Ectodermal cell (in vitro differentiated cells): Measurements from ENCODE around the gene DARS1.
A peak's percentile ranks its signal among the peaks of the same experiment; 100 is the strongest.

Experiments
- H3K27ac ChIP-seq: 2 replicates; pipeline ENCODE4 v1.7.0; 2013; ENCODE audit warnings: mild to moderate bottlenecking, low read depth, low read length; ENCODE audit not compliant: insufficient read depth, poor library complexity, severe bottlenecking
- H3K27me3 ChIP-seq: 2 replicates; pipeline ENCODE4 v1.7.0; 2013; ENCODE audit warnings: mild to moderate bottlenecking, low read length; ENCODE audit not compliant: insufficient read depth, control insufficient read depth, poor library complexity, severe bottlenecking
- H3K36me3 ChIP-seq: one replicate; pipeline ENCODE4 v1.7.0; 2013; ENCODE audit warnings: low read length; ENCODE audit not compliant: control insufficient read depth, insufficient read depth
- H3K4me1 ChIP-seq: one replicate; pipeline ENCODE4 v1.7.0; 2013; ENCODE audit warnings: low read length; ENCODE audit not compliant: control insufficient read depth, insufficient read depth
- H3K4me3 ChIP-seq: 2 replicates; pipeline ENCODE4 v1.7.0; 2013; ENCODE audit warnings: low read depth, low read length, control low read depth; ENCODE audit not compliant: insufficient read depth
- H3K9me3 ChIP-seq: 2 replicates; pipeline ENCODE4 v1.7.0; 2013; ENCODE audit warnings: mild to moderate bottlenecking, low read length, moderate library complexity; ENCODE audit not compliant: control insufficient read depth
- WGBS, 2 experiments: methylation state at CpG; one replicate each; pipeline ENCODE4 v1.1.7; 2013; ENCODE audit warnings: missing lambda C conversion rate in 2 of 2; 5-methylcytosine and 5-hydroxymethylcytosine counted together

Gene DARS1

DNA sequence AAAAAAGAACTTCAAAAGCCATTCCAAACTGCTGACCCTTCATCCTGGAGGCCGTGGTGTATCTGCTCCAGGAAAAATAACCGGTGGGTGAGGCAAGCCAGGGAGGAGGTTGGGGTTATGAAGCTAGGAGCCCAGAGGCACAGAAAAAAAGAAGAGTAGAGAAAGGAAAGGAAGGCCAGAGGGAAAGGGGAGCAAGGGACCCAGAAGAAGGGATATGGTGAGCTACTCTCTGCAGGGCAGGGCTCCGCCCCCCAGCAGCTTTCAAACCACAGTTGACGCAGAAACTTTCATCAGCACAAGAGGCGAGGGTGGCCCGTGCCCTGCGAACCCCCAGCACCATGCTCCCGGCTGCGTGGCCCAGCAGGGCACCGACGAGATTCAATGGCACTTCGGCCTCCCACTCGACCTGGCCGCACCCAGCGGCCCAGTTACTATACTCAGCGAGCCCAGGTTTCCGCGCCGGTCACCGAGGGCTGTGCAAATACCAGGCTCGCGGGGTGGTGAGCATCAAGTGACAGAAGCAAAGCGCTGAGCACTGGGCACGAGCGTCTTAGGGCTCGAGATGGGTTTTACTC lies 109.8 kb downstream of the DARS1 start:
- Histone ChIP-seq H3K27ac (peak overlapping the region; percentile 80), H3K27me3 (no peaks in the 10 kb centered on the region), H3K9me3 (no peaks in the 10 kb centered on the region), H3K36me3 (peaks cover 7% of the 10 kb centered on the region), H3K4me1 (peaks cover 6% of the 10 kb centered on the region), H3K4me3 (peak overlapping the region; percentile 66)
- WGBS, 2 experiments = 2% methylated on average over 26 of the region's 26 CpGs

DNA sequence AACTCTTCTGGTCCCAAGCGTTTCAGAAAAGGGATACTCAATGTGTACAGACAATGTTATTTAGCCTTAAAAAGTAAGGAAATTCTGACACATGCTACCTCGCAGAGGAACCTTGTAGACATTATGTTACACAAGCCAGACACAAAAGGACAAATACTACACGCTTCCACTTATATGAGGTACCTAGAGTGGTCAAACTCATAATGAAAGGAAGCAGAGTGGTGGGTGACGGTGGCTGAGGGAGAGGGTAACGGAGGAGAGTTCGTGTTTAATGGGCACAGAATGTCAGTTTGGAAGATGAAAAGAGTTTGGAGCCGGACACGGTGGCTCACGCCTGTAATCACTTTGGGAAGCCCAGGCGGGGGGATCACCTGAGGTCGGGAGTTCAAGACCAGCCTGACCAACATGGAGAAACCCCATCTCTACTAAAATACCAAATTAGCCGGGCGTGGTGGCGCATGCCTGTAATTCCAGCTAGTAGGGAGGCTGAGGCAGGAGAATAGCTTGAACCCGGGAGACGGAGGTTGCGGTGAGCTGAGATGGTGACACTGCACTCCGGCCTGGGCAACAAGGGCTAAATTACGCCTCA lies 110.6 kb downstream of the DARS1 start:
- Histone ChIP-seq H3K9me3 (no peaks in the 10 kb centered on the region), H3K4me1 (peaks cover 6% of the 10 kb centered on the region), H3K27me3 (no peaks in the 10 kb centered on the region), H3K27ac (no peak overlapping the region), H3K36me3 (peaks cover 11% of the 10 kb centered on the region), H3K4me3 (peak overlapping the region; percentile 66)
- WGBS, 2 experiments = 78 to 83% methylated on average over 19 of the region's 19 CpGs

DNA sequence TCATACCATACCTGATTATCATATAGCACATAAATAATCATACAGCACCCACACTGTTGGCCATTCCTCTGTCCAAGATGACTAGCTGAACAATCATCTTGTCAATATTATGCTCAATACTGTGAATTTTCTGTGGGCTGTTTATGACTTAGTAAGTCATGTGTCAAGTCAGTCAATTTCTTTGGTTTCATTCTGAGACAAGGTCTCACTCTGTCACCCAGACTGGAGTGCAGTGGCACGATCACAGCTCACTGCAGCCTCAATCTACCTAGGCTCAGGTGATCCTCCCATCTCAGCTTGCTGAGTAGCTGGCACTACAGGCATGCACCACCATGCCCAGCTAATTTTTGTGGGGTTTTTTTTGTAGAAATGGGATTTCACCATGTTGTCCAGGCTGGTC lies 114.9 kb downstream of the DARS1 start:
- WGBS, 2 experiments = 93 to 100% methylated on average over 1 of the region's 1 CpG
- Histone ChIP-seq H3K4me1 (peaks cover 6% of the 10 kb centered on the region), H3K27me3 (no peaks in the 10 kb centered on the region), H3K4me3 (no peak overlapping the region), H3K9me3 (no peaks in the 10 kb centered on the region), H3K27ac (no peak overlapping the region), H3K36me3 (peaks cover 36% of the 10 kb centered on the region)

DNA sequence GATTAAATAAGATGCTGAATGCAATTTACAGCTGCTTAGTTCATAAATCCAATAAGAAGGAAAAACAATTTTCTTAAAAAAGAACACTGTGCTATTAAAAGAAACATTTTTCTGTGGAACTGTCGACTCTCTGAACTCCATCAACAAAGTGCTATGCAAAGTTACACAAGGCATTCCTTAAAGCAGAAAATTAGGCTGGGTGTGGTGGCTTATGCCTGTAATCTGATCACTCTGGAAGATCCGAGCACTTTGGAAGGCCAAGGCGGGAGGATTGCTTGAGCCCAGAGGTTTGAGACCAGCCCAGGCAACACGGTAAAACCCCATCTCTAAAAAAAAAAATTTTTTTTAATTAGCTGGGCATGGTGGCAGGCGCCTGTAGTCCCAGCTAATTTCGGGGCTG lies 122.2 kb downstream of the DARS1 start:
- H3K4me1 ChIP-seq = no peaks in the 10 kb centered on the region
- H3K27me3 ChIP-seq = no peaks in the 10 kb centered on the region
- H3K9me3 ChIP-seq = no peaks in the 10 kb centered on the region
- 91 to 92% methylated on average over 6 of the region's 6 CpGs for WGBS, 2 experiments
- H3K4me3 ChIP-seq = no peak overlapping the region
- peaks cover 51% of the 10 kb centered on the region for H3K36me3 ChIP-seq
- H3K27ac ChIP-seq = no peak overlapping the region

DNA sequence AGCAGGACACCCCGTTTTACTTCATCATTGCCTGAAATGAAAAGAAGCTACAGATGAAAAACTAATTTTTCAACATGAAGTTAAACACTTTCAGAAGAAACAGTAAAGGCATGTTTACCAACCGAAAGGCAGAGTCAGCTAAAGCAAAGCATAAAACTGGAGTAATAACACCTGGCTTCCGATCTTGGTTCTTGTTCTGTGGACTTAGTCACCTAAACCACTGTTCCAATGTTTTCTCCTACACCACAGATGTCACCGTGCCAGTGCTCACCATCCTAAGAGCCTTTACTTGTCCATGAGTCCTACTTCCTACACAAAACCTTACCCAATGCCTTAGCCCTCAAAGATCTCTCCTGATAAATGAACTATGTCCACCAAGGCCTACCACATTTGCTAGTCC lies 122.7 kb downstream of the DARS1 start:
- H3K4me1 ChIP-seq = no peaks in the 10 kb centered on the region
- 94 to 95% methylated on average over 4 of the region's 4 CpGs for WGBS, 2 experiments
- H3K36me3 ChIP-seq = peaks cover 47% of the 10 kb centered on the region
- H3K9me3 ChIP-seq = no peaks in the 10 kb centered on the region
- no peak overlapping the region for H3K27ac ChIP-seq
- H3K27me3 ChIP-seq = no peaks in the 10 kb centered on the region
- H3K4me3 ChIP-seq = no peak overlapping the region
